ACC112 (cell line): ENCODE data around the gene CROCC2.

Source experiments
- H2AFZ ChIP-seq: fragments of 200-600 bp; sonication (generic); one replicate; pipeline ENCODE4 v1.6.0; 2017; ENCODE audit warnings: antibody characterized with exemption, low read length; ENCODE audit not compliant: unreplicated experiment
- H3K27ac ChIP-seq: fragments of 200-600 bp; sonication (generic); 2 replicates; pipeline ENCODE4 v1.5.1; 2014; ENCODE audit warnings: low read depth, mild to moderate bottlenecking, antibody characterized with exemption, low read length, moderate library complexity
- H3K27me3 ChIP-seq: fragments of 200-600 bp; sonication (generic); 2 replicates; pipeline ENCODE4 v1.6.1; 2014; ENCODE audit warnings: mild to moderate bottlenecking, antibody characterized with exemption, low read length, moderate library complexity, mixed read lengths; ENCODE audit not compliant: insufficient read depth
- H3K36me3 ChIP-seq: fragments of 200-600 bp; sonication (generic); 2 replicates; pipeline ENCODE4 v1.6.1; 2016; ENCODE audit warnings: mild to moderate bottlenecking, antibody characterized with exemption, low read length, moderate library complexity, mixed read lengths; ENCODE audit not compliant: insufficient read depth
- H3K4me1 ChIP-seq: fragments of 200-600 bp; sonication (generic); one replicate; pipeline ENCODE4 v1.6.1; 2016; ENCODE audit warnings: low read length, mixed read lengths; ENCODE audit not compliant: insufficient read depth, unreplicated experiment, control insufficient read depth
- H3K4me3 ChIP-seq: fragments of 200-600 bp; sonication (generic); 2 replicates; pipeline ENCODE4 v1.5.1; 2014; ENCODE audit warnings: mild to moderate bottlenecking, low read depth, low read length
- H3K79me2 ChIP-seq: fragments of 200-600 bp; sonication (generic); one replicate; pipeline ENCODE4 v1.6.0; 2016; ENCODE audit warnings: low read length; ENCODE audit not compliant: control insufficient read depth, unreplicated experiment, insufficient read depth

The CROCC2 gene

DNA sequence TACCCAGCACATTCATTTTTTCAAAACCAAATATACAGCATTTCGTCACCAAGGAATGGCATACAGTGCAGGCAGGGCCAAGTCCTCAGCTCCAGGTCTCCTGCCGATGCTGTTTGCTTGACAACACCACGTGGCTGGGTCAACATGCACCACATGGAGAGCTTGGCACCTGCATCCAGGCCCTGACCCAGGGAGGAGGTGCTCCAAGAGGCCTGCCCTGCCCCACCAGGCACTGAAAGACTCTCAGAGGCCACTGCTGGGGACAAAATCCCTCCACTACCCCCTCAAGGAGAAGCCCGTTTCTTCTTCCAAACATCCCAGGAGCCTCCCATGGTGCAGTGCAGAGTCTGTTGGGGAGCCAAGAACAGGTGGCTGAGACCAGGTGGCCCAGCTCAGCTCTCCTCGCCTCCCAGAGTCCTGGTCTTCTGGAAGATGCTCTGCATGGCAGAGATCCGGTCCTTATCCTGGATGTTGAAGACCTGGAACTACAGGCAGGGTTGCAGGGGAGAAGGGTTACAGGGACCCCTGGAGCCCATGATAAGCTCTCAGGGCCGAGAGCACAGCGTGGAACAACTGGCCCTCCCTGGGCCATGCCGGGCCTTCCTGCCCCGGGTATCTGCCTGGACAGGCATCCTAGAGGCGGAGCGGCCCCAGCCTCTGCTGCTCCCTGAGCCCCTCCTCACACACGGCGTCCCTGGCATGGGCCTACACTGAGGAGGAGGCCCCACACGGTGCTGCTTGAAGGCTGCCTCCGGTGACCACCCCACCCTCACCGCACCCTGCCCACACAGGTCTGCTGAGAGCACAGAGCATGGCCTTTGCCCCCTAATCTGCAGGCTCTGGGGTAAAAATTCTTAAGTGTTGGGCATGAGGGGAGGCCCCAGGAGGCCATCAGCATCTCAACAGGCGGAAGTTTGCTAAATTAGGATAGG is 19.2 kb upstream of the CROCC2 start:
- no peaks in the 10 kb centered on the region for H3K36me3 ChIP-seq
- H3K27me3 ChIP-seq: no peaks in the 10 kb centered on the region
- H3K4me3 ChIP-seq: no peak overlapping the region
- no peaks in the 10 kb centered on the region for H3K79me2 ChIP-seq
- H3K4me1 ChIP-seq: no peaks in the 10 kb centered on the region
- H2AFZ ChIP-seq: no peak overlapping the region
- no peak overlapping the region for H3K27ac ChIP-seq

DNA sequence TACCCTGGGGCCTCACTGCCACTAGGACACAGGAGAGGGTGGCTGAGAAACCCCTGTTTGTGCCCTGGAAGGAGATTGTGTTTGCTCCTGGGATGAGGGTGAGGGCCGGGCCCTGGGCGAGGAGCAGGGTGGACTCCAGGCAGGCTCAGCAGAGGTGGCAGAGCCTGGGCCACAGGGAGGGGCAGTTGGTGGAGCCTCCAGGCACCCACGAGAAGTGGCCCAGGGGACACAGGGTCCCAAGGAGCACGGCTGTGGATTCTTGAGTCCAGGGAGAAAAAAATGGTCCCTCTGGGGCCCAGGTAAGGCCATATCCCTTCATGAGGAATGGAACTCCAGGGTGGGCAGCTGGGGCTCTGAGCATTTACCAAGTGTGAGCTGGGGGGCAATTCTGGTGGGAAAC is 18.5 kb upstream of the CROCC2 start:
- H3K27ac ChIP-seq: no peak overlapping the region
- H3K79me2 ChIP-seq: no peaks in the 10 kb centered on the region
- H3K4me1 ChIP-seq: no peaks in the 10 kb centered on the region
- no peaks in the 10 kb centered on the region for H3K36me3 ChIP-seq
- no peak overlapping the region for H3K4me3 ChIP-seq
- H2AFZ ChIP-seq: no peak overlapping the region
- no peaks in the 10 kb centered on the region for H3K27me3 ChIP-seq

DNA sequence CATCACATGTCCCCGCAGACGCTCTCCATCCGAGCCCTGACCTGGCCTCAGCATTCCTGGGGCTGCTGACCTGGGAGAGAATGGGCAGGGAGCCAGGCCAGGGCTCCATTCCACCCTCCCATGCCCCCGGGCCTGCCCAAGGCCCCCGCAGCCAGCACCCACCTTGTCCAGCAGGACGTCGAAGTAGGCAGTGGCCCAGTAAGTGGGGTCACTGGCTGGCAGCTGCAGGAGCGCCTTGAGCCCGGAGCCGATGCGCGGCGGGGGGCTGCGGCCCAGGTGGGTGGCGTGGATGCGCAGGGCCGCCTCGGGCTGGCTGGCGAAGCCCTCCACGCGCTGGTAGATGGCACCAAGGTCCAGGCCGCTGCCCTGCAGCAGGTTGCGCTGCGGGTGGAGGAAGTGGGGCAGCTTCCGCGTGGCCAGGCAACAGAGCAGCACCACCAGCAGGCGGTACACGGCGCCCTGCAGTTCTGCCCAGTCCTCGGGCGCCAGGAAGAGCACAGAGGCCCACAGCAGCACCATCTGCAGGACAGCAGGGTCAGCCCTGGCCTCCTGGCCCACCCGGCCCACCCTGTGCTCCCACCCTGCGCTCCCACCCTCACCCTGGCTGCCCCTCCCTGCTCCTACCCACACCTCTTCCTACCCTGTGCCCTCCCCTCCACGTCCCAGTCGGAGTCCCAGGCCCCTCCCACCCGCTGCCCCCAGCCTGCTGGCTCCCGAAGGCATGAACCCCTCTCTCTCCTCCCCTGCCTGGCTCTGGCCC is 17.8 kb upstream of the CROCC2 start:
- no peak overlapping the region for H3K27ac ChIP-seq
- no peaks in the 10 kb centered on the region for H3K27me3 ChIP-seq
- H3K4me3 ChIP-seq: no peak overlapping the region
- peaks cover 2% of the 10 kb centered on the region for H3K4me1 ChIP-seq
- H2AFZ ChIP-seq: no peak overlapping the region
- H3K36me3 ChIP-seq: no peaks in the 10 kb centered on the region
- no peaks in the 10 kb centered on the region for H3K79me2 ChIP-seq

DNA sequence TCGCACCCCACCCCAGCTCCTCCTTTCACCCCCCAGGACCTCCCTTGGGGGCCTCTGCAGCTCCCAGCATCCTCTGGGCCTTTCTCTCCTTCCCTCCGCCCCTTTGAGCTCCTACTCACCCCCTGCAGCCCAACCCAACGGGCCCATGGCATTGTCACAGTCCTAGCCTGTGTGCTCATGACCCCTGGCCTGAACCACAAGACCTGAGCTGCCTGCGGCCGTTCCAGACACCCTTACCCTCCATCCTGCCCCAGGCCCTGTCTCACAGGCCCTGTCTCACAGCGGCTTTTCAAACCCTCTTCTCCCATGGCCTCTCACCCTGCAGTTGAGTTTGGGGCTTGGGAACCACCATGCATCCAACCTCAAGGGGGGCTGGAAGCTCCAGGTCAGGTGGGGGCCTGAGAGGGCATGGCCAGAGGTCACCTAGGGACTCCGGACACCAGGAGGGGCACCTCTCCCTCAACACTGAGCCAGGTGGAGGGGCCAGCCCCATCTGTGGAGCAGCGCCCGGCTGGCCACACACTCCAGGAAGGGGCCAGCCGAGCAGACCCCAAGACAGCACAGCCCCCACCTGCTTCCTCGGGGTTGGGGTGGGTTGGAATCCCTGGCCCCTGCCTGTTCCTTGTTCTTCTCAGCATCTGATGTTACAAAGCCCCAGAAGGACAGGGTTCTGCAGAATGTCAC is 17.1 kb upstream of the CROCC2 start:
- H3K4me3 ChIP-seq: no peak overlapping the region
- no peaks in the 10 kb centered on the region for H3K27me3 ChIP-seq
- no peak overlapping the region for H2AFZ ChIP-seq
- H3K79me2 ChIP-seq: no peaks in the 10 kb centered on the region
- peaks cover 9% of the 10 kb centered on the region for H3K4me1 ChIP-seq
- no peaks in the 10 kb centered on the region for H3K36me3 ChIP-seq
- no peak overlapping the region for H3K27ac ChIP-seq

DNA sequence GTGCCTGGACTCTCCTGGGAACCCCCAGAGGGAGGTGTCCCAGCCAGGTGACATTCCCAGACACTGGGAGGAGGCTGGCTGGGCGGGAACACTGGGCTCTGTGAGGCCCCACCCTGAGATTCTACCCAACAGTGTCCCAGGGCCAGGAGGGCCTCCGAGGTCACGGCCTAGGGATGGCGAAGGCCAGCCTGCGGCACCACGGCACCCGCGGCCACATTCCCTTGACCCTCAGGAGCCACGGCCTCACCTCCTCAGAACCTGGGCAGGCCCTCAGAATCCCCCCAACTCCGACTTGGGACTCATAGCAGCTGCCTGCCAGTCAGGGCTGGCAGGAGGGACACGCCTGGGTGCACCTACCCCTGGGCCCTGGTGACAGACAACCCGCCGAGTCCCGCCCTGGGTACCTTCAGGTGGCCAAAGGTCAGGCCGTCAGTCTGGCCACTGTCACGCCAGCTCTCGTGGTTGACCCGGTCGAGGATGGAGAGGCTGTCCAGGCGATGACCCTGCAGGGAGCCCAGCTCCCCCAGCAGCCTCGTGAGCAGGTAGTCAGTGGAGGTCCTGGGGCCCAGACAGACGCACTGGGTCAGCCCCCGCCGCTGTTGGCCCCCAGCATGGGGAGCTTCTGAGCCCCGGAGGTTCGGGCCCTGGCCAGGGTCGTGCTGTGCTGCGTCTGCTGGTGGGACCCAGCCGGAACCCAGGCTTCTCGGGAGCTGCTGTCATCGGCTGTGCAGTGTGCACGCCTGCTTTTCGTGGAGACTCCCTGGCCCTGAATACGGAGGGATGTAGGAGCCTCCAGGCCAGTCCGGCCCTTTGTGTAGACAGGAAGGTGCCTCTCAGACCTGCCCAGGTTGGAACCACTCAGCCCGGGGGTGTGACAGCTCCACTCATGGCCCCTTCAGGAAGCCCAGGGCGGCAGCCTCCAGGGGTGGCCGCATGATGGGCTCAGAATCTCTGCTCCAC is 16.3 kb upstream of the CROCC2 start:
- Histone ChIP-seq H3K27ac (no peak overlapping the region), H3K27me3 (no peaks in the 10 kb centered on the region), H3K79me2 (no peaks in the 10 kb centered on the region), H3K4me1 (peaks cover 10% of the 10 kb centered on the region), H3K36me3 (no peaks in the 10 kb centered on the region), H3K4me3 (no peak overlapping the region), H2AFZ (no peak overlapping the region)

DNA sequence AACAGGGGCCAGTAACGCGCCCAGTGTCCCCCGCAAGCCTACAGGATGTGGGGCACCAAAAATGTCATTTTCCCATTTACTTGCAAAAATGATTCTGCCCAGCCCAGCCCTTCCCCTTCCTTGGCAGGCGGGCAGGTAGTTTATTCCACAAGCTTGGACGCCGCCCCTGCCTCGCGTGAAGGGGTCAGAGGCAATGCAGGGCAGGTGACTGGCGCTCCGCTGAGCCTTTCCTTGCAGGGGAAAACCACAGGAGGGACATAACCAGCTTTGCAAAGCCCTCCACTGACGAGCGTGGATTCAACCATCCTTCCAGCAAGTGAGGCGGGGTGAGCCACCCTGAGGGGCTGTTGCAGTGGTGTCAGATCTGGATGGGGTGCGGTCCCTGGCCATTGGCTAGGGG is 15.4 kb upstream of the CROCC2 start:
- no peaks in the 10 kb centered on the region for H3K36me3 ChIP-seq
- peaks cover 10% of the 10 kb centered on the region for H3K4me1 ChIP-seq
- H3K79me2 ChIP-seq: no peaks in the 10 kb centered on the region
- H3K27ac ChIP-seq: no peak overlapping the region
- no peaks in the 10 kb centered on the region for H3K27me3 ChIP-seq
- H3K4me3 ChIP-seq: no peak overlapping the region
- no peak overlapping the region for H2AFZ ChIP-seq

DNA sequence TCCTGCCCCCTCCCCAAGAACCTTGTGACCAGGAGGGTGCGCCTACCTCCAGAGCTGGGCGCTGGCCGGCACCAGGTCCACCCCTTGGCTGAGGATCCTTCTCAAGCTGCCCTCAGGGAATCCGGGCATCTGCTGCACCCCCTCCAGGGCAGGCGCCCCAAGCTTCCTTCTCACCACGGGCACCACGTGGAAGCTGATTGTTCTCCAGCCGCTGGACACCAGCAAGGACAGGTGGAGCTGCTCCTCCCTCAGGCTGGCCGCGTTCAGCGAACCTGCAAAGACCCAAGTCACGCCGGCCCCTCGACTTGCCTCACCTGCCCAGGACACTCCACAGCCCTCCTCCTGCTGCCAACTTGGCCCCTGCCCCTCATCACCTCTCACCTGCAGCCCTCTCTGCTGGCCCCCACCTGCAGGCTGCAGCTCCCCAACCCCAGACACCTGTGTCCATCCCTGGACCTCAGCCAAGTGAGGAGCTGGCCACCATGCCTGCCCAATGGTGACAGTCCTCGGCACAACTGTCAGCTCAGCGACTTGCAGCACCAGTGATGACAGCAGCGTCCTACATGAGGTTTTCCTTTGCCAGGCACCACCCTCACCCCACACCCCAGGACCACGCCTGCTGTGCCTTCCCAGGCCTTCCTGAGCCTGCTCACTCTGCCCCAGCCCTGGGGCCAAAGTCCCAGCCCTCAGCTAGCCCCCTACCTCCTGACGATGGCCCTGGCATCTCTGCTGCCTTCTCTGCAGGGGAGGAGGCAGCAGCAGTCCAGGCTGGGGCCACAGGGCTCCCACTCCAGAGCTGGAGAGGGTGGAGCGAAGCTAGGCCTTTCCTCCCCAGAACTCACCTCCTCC is 14.4 kb upstream of the CROCC2 start:
- Histone ChIP-seq H3K27me3 (no peaks in the 10 kb centered on the region), H3K4me3 (no peak overlapping the region), H3K79me2 (no peaks in the 10 kb centered on the region), H3K27ac (no peak overlapping the region), H2AFZ (no peak overlapping the region), H3K36me3 (no peaks in the 10 kb centered on the region), H3K4me1 (peaks cover 10% of the 10 kb centered on the region)

DNA sequence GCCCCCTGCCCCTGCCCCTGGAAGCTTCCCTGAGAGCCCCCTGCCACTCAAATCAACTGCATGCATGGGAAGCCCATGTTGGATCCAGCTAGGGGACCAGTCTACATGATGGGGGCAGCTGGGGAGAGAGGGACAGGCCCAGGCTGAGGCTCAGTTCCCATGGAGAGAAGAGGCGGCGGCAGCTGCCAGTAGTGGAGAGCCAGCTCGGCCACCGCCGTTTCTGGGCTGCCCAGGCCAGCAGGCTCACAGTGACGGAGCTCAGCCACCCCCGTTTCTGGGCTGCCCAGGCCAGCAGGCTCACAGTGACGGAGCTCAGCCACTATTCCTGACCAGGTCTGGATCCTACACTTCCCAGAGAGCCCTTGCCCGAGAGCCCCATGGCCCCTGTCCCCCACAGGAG is 13.8 kb upstream of the CROCC2 start:
- Histone ChIP-seq H3K27ac (no peak overlapping the region), H3K79me2 (no peaks in the 10 kb centered on the region), H3K36me3 (no peaks in the 10 kb centered on the region)

DNA sequence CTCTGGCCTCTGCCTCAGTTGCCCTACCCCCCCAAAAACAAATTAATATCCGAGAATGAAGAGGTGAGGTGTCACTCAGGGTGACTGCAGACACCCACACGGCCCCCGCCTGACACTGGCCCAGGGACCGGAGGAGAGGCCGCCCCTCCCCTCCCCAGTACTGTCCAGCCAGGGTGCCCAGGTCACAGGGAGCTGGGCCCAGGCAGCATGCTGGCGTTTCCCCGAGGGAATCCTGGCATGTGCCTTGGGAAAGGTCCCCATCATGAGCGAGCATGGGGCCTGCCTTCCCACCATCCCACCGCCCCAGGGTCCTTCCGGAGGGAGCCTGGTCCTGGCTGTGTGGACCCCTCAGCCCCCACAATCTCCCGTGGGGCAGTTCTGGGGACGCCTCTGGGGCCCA is 13.2 kb upstream of the CROCC2 start:
- no peaks in the 10 kb centered on the region for H3K36me3 ChIP-seq
- no peaks in the 10 kb centered on the region for H3K27me3 ChIP-seq
- no peaks in the 10 kb centered on the region for H3K79me2 ChIP-seq
- peaks cover 10% of the 10 kb centered on the region for H3K4me1 ChIP-seq
- no peak overlapping the region for H3K27ac ChIP-seq
- H3K4me3 ChIP-seq: no peak overlapping the region
- no peak overlapping the region for H2AFZ ChIP-seq

More for the DNA sequence above, 13.8 kb upstream of the CROCC2 start:
- no peak overlapping the region for H2AFZ ChIP-seq
- peaks cover 10% of the 10 kb centered on the region for H3K4me1 ChIP-seq
- no peak overlapping the region for H3K4me3 ChIP-seq
- H3K27me3 ChIP-seq: no peaks in the 10 kb centered on the region
